Activated gamma-delta T cell treated with Interleukin-2 at 50 U/mL for 16 hours (primary cell): ENCODE results near the gene KARS1.

Experiments used
- DNase-seq: peaks from one replicate; pipeline ENCODE4 v3.0.0-alpha.2; 2020

KARS1 gene

DNA sequence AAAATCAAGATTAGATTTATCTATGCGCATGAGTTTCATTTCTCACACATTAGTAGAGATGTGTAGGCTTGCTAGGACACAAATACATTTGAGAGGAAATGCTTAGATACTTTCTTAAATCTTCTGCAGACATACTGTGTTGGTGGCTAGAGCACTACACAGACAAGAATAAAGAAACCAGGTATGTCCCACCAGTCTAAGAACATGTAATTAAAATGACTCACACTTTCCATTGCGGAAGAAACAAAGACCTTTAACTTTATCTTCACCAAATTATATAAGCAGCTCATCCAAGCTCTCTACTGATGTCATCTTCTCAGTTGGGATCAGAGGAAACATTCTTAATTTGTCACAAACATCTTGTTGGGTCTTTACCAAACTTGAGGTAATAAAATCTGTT is 68.7 kb downstream of the KARS1 start:
- no peak for DNase-seq

DNA sequence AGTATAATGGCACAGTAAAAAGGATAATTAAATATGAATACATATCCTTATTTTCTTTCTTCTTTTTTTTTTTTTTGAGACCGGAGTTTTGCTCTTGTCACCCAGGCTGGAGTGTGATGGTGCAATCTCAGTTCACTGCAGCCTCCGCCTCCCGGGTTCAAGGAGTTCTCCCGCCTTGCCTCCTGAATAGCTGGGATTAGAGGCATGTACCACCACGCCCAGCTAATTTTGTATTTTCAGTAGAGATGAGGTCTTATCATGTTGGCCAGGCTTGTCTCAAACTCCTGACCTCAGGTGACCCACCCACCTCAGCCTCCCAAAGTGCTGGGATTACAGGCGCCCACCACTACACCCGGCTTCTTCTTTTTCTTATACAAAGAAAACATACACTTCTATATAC is 69.3 kb downstream of the KARS1 start:
- no peak for DNase-seq
